Measurements from ENCODE around the gene SYS1.

SYS1 gene

DNA sequence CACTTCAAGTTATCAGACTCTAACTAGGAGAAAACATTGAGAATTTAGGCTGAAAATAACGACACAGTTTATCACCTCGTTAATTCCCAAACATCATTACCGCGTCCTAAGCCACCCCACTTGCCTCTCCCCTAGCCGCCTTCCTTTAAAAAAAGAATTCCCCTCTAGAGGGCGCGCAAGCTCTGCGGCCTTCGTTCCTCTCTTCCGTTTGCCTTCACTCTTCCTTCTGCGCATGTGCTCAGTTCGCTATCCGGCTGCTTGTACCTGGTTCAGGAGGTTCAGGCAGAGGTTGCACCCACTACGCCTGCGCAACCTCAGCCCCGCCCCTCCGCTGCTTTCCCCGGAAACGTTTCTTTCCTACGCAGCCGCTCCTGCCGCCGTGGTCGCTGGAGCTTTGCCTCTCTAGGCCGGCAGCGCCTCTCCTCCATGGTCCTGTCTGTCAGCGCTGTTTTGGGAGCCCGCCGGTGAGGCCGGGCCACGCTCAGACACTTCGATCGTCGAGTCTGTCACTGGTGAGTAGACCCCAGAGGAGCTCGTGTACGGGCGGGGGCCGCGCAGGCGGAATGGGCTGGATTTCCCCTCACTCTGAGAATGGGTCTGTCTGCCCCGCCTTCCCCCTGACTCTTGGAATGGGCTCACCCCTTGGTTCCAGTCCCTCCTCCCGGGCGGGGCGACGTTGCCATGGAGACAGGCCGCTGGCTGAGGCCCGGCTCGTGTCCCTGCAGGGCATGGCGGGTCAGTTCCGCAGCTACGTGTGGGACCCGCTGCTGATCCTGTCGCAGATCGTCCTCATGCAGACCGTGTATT, at the start of gene SYS1:
TSS of gene SYS1 (plus strand) at position 353 of the 807 bp plus-strand sequence. CDS start at position 729, 376 bp downstream.
- DNase-seq = peak; percentile 75

GRCh38 chr20:45313943-45314342, 49.0 kb upstream of the SYS1 start:
- no peak for DNase-seq

DNA sequence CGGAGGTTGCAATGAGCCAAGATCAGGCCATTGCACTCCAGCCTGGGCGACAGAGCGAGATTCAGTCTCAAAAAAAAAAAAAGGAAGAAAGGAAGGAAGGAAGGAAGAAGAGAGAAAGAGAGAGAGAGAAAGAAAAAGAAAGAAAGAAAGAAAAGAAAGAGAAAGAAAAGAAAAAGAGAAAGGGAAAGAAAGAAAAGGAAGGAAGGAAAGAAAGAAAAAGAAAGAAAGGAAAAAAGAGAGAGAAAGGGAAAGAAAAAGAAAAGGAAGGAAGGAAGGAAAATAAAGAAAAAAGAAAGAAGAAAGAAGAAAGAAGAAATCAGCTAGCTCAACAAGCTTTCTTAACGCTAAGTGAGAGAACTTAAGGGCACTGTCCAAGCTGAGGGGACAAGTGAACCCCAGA, 47.3 kb upstream of the SYS1 start:
- no peak for DNase-seq

GRCh38 chr20:45316150-45317080, 46.5 kb upstream of the SYS1 start:
- no peak for DNase-seq

GRCh38 chr20:45317826-45318225, 45.1 kb upstream of the SYS1 start:
- no peak for DNase-seq

GRCh38 chr20:45318386-45318939, 44.5 kb upstream of the SYS1 start:
- no peak for DNase-seq

GRCh38 chr20:45318948-45319347, 44.0 kb upstream of the SYS1 start:
- DNase-seq = no peak

GRCh38 chr20:45320948-45321595, 41.9 kb upstream of the SYS1 start:
- no peak for DNase-seq

GRCh38 chr20:45322952-45323383, 40.0 kb upstream of the SYS1 start:
- no peak for DNase-seq

- no peak for DNase-seq
These were observed 39.2 kb upstream of the SYS1 start for GRCh38 chr20:45323731-45324130.

GRCh38 chr20:45325371-45325770, 37.6 kb upstream of the SYS1 start:
- DNase-seq = no peak

GRCh38 chr20:45328451-45328850, 34.5 kb upstream of the SYS1 start:
- DNase-seq = no peak

DNA sequence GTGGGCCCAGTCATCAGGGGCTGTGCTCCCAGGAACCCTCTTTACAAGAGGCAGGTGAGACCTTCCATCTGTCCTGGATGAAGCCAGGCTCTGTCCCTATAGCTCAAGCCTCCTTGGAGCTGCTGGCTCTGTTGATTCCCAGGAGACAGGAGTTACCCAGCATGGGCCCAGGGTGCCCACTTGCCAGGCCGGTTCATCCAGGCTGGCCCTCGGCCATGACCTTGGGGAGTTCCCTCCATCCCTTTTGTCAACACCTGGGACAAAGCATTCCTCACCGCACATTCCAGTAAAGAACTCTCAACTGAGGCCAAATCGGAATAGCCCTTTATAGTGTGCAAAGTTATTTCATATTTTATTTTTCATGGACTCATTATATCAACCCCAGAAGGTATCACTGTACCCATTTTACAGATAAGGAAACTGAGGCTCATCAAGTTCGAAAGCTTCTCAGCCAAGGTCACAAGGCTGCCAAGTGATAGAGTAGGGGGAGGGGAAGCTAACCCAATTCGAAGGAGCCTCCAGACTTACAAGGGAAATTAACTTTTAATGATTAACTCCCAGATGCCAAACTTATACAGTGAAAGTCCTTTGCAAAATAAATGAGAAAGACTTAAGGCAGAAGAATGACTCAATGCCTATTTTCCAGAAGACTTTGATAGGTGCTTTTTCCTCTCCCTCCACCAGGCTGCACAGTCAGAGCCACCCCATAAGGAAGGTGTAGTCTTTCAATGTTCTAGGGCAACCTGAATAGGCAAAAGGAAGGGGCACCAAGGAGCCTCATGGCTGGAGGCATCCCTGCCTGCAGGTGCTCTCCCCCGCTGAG, 33.2 kb upstream of the SYS1 start:
- DNase-seq = no peak

- DNase-seq = no peak
These were observed 32.5 kb upstream of the SYS1 start for GRCh38 chr20:45330476-45330875.

GRCh38 chr20:45336530-45337366, 26.2 kb upstream of the SYS1 start:
- no peak for DNase-seq

GRCh38 chr20:45337367-45338120, 25.4 kb upstream of the SYS1 start:
- no peak for DNase-seq

DNA sequence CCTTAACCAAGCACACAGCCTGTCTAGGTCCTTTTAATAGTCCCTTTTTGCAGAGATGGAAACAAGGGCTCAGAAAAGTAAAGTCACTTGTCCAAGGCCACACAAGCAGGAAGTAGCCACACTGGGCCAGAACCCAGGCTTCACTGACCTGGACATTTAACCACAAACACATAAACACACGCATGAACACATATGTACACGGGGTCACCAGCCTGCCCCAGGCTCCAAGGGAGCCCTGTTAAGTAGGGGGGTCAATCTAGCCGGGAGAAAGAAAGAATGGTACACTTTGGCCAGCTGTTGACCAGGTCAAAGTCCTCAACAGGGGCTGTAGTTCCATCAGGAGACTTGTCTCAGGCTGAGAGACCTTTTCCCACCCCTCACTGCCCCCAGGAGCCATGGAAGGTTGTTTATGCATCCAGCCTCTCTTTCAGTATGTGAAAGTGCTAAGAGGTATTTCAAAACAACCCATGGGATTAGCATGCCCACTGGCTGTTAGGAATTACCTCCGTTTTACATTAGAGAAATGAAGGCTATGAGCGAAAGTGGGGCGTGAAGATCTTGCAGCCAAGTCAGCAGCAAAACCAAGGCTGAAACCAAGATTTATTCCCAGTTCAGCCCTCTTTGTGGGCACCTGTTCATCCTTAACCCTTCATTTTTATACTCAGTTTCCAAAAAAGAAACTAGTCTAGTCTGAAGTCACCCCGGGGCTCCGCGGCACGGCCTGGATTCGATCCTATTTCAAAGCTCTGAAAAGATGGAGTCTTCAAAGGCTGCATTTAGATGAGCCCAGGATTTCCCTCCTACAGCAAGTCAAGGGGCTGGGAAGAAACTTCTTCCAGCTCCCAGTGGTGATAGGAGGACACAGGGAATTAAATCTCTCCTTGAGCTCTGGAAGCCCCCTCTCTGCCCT, 24.6 kb upstream of the SYS1 start:
- no peak for DNase-seq

- DNase-seq = no peak
These were observed 23.9 kb upstream of the SYS1 start for GRCh38 chr20:45339084-45339483.

- no peak for DNase-seq
These were observed 23.2 kb upstream of the SYS1 start for GRCh38 chr20:45339799-45340198.
